D721Med (cell line): Measurements from ENCODE around the gene TLE2.

Experiments used
- DNase-seq: peaks from one replicate; pipeline ENCODE4 v3.0.0; 2011; ENCODE audit warnings: low spot score; ENCODE audit not compliant: insufficient read length
- FAIRE-seq: peaks from 2 replicates; lab custom pipeline; 2011; peaks lifted over from hg19 to GRCh38; lab: Jason Lieb, UNC
- CTCF ChIP-seq: IDR thresholded peaks from 2 replicates; pipeline ENCODE4 v1.5.1; 2012; ENCODE audit warnings: mild to moderate bottlenecking, control low read depth; ENCODE audit not compliant: insufficient read depth; ENCODE audit errors: missing control alignments

TLE2 gene

GRCh38 chr19:3008994-3009393 is 20.1 kb downstream of the TLE2 start:
- TF ChIP-seq CTCF = no peak
- FAIRE-seq (no peak), DNase-seq (no peak)

- DNase-seq (no peak), FAIRE-seq (no peak)
- TF ChIP-seq CTCF = no peak
These were observed 21.1 kb downstream of the TLE2 start for GRCh38 chr19:3007975-3008374.

- DNase-seq (no peak), FAIRE-seq (no peak)
- TF ChIP-seq CTCF = no peak
These were observed 22.9 kb downstream of the TLE2 start for GRCh38 chr19:3006075-3006767.

GRCh38 chr19:3005345-3005744 is 23.7 kb downstream of the TLE2 start:
- TF ChIP-seq CTCF = no peak
- FAIRE-seq = no peak
- no peak for DNase-seq

- TF ChIP-seq CTCF = no peak
- DNase-seq (no peak), FAIRE-seq (no peak)
These were observed 24.6 kb downstream of the TLE2 start for GRCh38 chr19:3004522-3004921.

- DNase-seq = no peak
- no peak for FAIRE-seq
- no peak for TF ChIP-seq CTCF
These were observed 26.0 kb downstream of the TLE2 start for GRCh38 chr19:3003046-3003445.

GRCh38 chr19:3001235-3001800 is 27.8 kb downstream of the TLE2 start:
- DNase-seq (no peak), FAIRE-seq (no peak)
- no peak for TF ChIP-seq CTCF
